WTC11 (cell line): ENCODE data around the gene CTNNA2. TPM values are rescaled to one million over a fixed set of nuclear protein-coding genes. Genes with fewer than 3 reads are reported as not detected.

Experiments used
- ATAC-seq: fragments of 200-7000 bp; cut with Tn5 transposase; 2 replicates; pipeline ENCODE4 v1.10.0; 2021; ENCODE audit warnings: mild to moderate bottlenecking, moderate library complexity
- CTCF ChIA-PET: fragments of 300-600 bp; sonication (Branson Sonifier 250); formaldehyde crosslinking; loops from one replicate; lab custom pipeline; 2021; ENCODE audit warnings: antibody characterized with exemption; lab: Charles Lee
- POLR2A ChIA-PET: fragments of 350-600 bp; sonication (Branson Sonifier 250); formaldehyde crosslinking; loops from one replicate; lab custom pipeline; 2021; ENCODE audit warnings: antibody characterized with exemption; lab: Charles Lee
- DNase-seq: peaks from one replicate; pipeline ENCODE4 v3.0.0; 2021; ENCODE audit warnings: low spot score
- H3K27ac Mint-ChIP-seq: 2 replicates; pipeline ENCODE4 v1.8.0; 2021; ENCODE audit warnings: mixed read lengths
- H3K27me3 Mint-ChIP-seq: 2 replicates; pipeline ENCODE4 v1.8.0; 2021; ENCODE audit warnings: low read depth, mild to moderate bottlenecking, moderate library complexity, mixed read lengths
- H3K36me3 Mint-ChIP-seq: 2 replicates; pipeline ENCODE4 v1.8.0; 2021; ENCODE audit warnings: mixed read lengths
- H3K4me1 Mint-ChIP-seq: 2 replicates; pipeline ENCODE4 v1.8.0; 2022; ENCODE audit warnings: mixed read lengths
- H3K4me3 Mint-ChIP-seq: 2 replicates; pipeline ENCODE4 v1.8.0; 2021; ENCODE audit warnings: mild to moderate bottlenecking, moderate library complexity, mixed read lengths
- H3K9me3 Mint-ChIP-seq: 2 replicates; pipeline ENCODE4 v1.8.0; 2021; ENCODE audit warnings: mixed read lengths
- ATF6 ChIP-seq: sonication (generic); formaldehyde crosslinking; IDR thresholded peaks from 2 replicates; pipeline ENCODE4 v1.8.1; 2023; ENCODE audit warnings: mild to moderate bottlenecking, missing genetic modification reagents
- CREM ChIP-seq: sonication (generic); formaldehyde crosslinking; IDR thresholded peaks from 2 replicates; pipeline ENCODE4 v1.8.1; 2022; ENCODE audit warnings: mild to moderate bottlenecking, missing genetic modification reagents, moderate library complexity
- ETV6 ChIP-seq: sonication (generic); formaldehyde crosslinking; IDR thresholded peaks from 2 replicates; pipeline ENCODE4 v1.8.1; 2022; ENCODE audit warnings: mild to moderate bottlenecking, missing genetic modification reagents
- FOXK1 ChIP-seq: sonication (generic); formaldehyde crosslinking; IDR thresholded peaks from 2 replicates; pipeline ENCODE4 v1.8.0; 2022; ENCODE audit warnings: mild to moderate bottlenecking, moderate library complexity, missing genetic modification reagents
- GRHL2 ChIP-seq: fragments of 250-450 bp; sonication (Bioruptor Pico); IDR thresholded peaks from 2 replicates; pipeline ENCODE4 v1.8.0; 2022; ENCODE audit warnings: mild to moderate bottlenecking, moderate library complexity; ENCODE audit not compliant: insufficient replicate concordance, severe bottlenecking
- IRF2 ChIP-seq: sonication (generic); formaldehyde crosslinking; IDR thresholded peaks from 2 replicates; pipeline ENCODE4 v1.8.0; 2022; ENCODE audit warnings: low read depth, missing genetic modification reagents, borderline replicate concordance
- SMAD3 ChIP-seq: sonication (generic); formaldehyde crosslinking; IDR thresholded peaks from 2 replicates; pipeline ENCODE4 v1.8.0; 2022; ENCODE audit warnings: missing genetic modification reagents, mild to moderate bottlenecking, borderline replicate concordance
- SP1 ChIP-seq: sonication (generic); formaldehyde crosslinking; conservative IDR thresholded peaks from 2 replicates; pipeline ENCODE4 v1.8.1; 2022; ENCODE audit warnings: missing genetic modification reagents
- ZNF232 ChIP-seq: sonication (generic); formaldehyde crosslinking; IDR thresholded peaks from 2 replicates; pipeline ENCODE4 v1.8.0; 2022; ENCODE audit warnings: mild to moderate bottlenecking, missing genetic modification reagents
- ZNF263 ChIP-seq: sonication (generic); formaldehyde crosslinking; IDR thresholded peaks from 2 replicates; pipeline ENCODE4 v1.8.1; 2022; ENCODE audit warnings: low read depth, mild to moderate bottlenecking, moderate library complexity, missing genetic modification reagents
- ZNF317 ChIP-seq: sonication (generic); formaldehyde crosslinking; IDR thresholded peaks from 2 replicates; pipeline ENCODE4 v1.8.1; 2023; ENCODE audit warnings: low read depth, mild to moderate bottlenecking, moderate library complexity, missing genetic modification reagents, borderline replicate concordance
- ZNF416 ChIP-seq: fragments of 250-450 bp; sonication (Bioruptor Pico); IDR thresholded peaks from 2 replicates; pipeline ENCODE4 v1.9.0; 2021; ENCODE audit warnings: mild to moderate bottlenecking, inconsistent platforms
- ZNF423 ChIP-seq: fragments of 250-450 bp; sonication (Bioruptor Pico); IDR thresholded peaks from 2 replicates; pipeline ENCODE4 v2.1.2; 2022; ENCODE audit warnings: mild to moderate bottlenecking, moderate library complexity
- ZNF425 ChIP-seq: fragments of 250-450 bp; sonication (Bioruptor Pico); conservative IDR thresholded peaks from 2 replicates; pipeline ENCODE4 v1.9.0; 2021; ENCODE audit warnings: mild to moderate bottlenecking
- total RNA-seq: library from RNA; stranded (reverse); gene quantifications from 3 replicates; pipeline ENCODE4 v1.2.3, GENCODE V29; 2021
- TF ChIP-seq, protein P1 (sequence below): sonication (generic); formaldehyde crosslinking; IDR thresholded peaks from 2 replicates; pipeline ENCODE4 v1.8.1; 2023; ENCODE audit warnings: mild to moderate bottlenecking, missing genetic modification reagents, moderate library complexity
- TF ChIP-seq, protein P2 (sequence below): sonication (generic); formaldehyde crosslinking; IDR thresholded peaks from 2 replicates; pipeline ENCODE4 v1.8.0; 2022; ENCODE audit warnings: mild to moderate bottlenecking, missing genetic modification reagents
- TF ChIP-seq, protein P3 (sequence below): sonication (generic); formaldehyde crosslinking; IDR thresholded peaks from 2 replicates; pipeline ENCODE4 v1.8.1; 2022; ENCODE audit warnings: low read depth, missing genetic modification reagents, borderline replicate concordance
- TF ChIP-seq, protein P4 (sequence below): sonication (generic); formaldehyde crosslinking; IDR thresholded peaks from 2 replicates; pipeline ENCODE4 v1.8.1; 2022; ENCODE audit warnings: low read depth, mild to moderate bottlenecking, moderate library complexity, missing genetic modification reagents, borderline replicate concordance
- TF ChIP-seq, protein P5 (sequence below): sonication (generic); formaldehyde crosslinking; IDR thresholded peaks from 2 replicates; pipeline ENCODE4 v1.8.1; 2022; ENCODE audit warnings: missing genetic modification reagents, borderline replicate concordance
- TF ChIP-seq, protein P6 (sequence below): sonication (generic); formaldehyde crosslinking; IDR thresholded peaks from 2 replicates; pipeline ENCODE4 v1.8.0; 2023; ENCODE audit warnings: mild to moderate bottlenecking, missing genetic modification reagents
- TF ChIP-seq, protein P7 (sequence below): sonication (generic); formaldehyde crosslinking; IDR thresholded peaks from 2 replicates; pipeline ENCODE4 v1.8.1; 2022; ENCODE audit warnings: mild to moderate bottlenecking, missing genetic modification reagents, moderate library complexity, borderline replicate concordance

CTNNA2 gene
- total RNA-seq, 1 experiment from 2014 or later, result 3.8 TPM

GRCh38 chr2:79593237-79593867 lies 80.5 kb downstream of the CTNNA2 start (continued):
- TF ChIP-seq, protein P1, sequence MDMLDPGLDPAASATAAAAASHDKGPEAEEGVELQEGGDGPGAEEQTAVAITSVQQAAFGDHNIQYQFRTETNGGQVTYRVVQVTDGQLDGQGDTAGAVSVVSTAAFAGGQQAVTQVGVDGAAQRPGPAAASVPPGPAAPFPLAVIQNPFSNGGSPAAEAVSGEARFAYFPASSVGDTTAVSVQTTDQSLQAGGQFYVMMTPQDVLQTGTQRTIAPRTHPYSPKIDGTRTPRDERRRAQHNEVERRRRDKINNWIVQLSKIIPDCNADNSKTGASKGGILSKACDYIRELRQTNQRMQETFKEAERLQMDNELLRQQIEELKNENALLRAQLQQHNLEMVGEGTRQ (CRISPR knock-in tag), result no peak
- TF ChIP-seq, protein P2, sequence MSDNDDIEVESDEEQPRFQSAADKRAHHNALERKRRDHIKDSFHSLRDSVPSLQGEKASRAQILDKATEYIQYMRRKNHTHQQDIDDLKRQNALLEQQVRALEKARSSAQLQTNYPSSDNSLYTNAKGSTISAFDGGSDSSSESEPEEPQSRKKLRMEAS (CRISPR knock-in tag), result no peak
- TF ChIP-seq CREM (no peak), IRF2 (no peak), FOXK1 (CRISPR knock-in tag) (no peak), SMAD3 (no peak)
- TF ChIP-seq, protein P3, sequence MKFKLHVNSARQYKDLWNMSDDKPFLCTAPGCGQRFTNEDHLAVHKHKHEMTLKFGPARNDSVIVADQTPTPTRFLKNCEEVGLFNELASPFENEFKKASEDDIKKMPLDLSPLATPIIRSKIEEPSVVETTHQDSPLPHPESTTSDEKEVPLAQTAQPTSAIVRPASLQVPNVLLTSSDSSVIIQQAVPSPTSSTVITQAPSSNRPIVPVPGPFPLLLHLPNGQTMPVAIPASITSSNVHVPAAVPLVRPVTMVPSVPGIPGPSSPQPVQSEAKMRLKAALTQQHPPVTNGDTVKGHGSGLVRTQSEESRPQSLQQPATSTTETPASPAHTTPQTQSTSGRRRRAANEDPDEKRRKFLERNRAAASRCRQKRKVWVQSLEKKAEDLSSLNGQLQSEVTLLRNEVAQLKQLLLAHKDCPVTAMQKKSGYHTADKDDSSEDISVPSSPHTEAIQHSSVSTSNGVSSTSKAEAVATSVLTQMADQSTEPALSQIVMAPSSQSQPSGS, result no peak

- Mint-ChIP-seq H3K9me3 (peaks cover 15% of the 10 kb centered on the region; the same call in 1 of the 2 replicates), H3K4me3 (no peak overlapping the region), H3K27me3 (no peaks in the 10 kb centered on the region), H3K27ac (peak overlapping the region; percentile 85), H3K4me1 (peaks cover 2% of the 10 kb centered on the region), H3K36me3 (peaks cover 6% of the 10 kb centered on the region; the same call in 1 of the 2 replicates)
- ChIA-PET CTCF (interaction anchor here (1.3 to 2.0 kb wide), 2 partner anchors 16 to 74 kb away, joined by 5 to 8 read pairs; no protein-coding TSS in a partner anchor), POLR2A (no interaction called here)
- ATAC-seq (peak; percentile 81), DNase-seq (no peak)
- TF ChIP-seq, protein P4, sequence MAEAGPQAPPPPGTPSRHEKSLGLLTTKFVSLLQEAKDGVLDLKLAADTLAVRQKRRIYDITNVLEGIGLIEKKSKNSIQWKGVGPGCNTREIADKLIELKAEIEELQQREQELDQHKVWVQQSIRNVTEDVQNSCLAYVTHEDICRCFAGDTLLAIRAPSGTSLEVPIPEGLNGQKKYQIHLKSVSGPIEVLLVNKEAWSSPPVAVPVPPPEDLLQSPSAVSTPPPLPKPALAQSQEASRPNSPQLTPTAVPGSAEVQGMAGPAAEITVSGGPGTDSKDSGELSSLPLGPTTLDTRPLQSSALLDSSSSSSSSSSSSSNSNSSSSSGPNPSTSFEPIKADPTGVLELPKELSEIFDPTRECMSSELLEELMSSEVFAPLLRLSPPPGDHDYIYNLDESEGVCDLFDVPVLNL (CRISPR knock-in tag), result no peak
- TF ChIP-seq ZNF232 (no peak), ZNF263 (CRISPR knock-in tag) (no peak), ETV6 (CRISPR knock-in tag) (no peak), ZNF423 (no peak), ZNF317 (no peak), GRHL2 (no peak), SP1 (CRISPR knock-in tag) (no peak), ZNF425 (no peak), ATF6 (CRISPR knock-in tag) (no peak), ZNF416 (CRISPR knock-in tag) (no peak)
- TF ChIP-seq, protein P5, sequence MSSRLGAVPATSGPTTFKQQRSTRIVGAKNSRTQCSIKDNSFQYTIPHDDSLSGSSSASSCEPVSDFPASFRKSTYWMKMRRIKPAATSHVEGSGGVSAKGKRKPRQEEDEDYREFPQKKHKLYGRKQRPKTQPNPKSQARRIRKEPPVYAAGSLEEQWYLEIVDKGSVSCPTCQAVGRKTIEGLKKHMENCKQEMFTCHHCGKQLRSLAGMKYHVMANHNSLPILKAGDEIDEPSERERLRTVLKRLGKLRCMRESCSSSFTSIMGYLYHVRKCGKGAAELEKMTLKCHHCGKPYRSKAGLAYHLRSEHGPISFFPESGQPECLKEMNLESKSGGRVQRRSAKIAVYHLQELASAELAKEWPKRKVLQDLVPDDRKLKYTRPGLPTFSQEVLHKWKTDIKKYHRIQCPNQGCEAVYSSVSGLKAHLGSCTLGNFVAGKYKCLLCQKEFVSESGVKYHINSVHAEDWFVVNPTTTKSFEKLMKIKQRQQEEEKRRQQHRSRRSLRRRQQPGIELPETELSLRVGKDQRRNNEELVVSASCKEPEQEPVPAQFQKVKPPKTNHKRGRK (CRISPR knock-in tag), result no peak
- TF ChIP-seq, protein P6, sequence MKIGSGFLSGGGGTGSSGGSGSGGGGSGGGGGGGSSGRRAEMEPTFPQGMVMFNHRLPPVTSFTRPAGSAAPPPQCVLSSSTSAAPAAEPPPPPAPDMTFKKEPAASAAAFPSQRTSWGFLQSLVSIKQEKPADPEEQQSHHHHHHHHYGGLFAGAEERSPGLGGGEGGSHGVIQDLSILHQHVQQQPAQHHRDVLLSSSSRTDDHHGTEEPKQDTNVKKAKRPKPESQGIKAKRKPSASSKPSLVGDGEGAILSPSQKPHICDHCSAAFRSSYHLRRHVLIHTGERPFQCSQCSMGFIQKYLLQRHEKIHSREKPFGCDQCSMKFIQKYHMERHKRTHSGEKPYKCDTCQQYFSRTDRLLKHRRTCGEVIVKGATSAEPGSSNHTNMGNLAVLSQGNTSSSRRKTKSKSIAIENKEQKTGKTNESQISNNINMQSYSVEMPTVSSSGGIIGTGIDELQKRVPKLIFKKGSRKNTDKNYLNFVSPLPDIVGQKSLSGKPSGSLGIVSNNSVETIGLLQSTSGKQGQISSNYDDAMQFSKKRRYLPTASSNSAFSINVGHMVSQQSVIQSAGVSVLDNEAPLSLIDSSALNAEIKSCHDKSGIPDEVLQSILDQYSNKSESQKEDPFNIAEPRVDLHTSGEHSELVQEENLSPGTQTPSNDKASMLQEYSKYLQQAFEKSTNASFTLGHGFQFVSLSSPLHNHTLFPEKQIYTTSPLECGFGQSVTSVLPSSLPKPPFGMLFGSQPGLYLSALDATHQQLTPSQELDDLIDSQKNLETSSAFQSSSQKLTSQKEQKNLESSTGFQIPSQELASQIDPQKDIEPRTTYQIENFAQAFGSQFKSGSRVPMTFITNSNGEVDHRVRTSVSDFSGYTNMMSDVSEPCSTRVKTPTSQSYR (CRISPR knock-in tag), result no peak
- TF ChIP-seq, protein P7, sequence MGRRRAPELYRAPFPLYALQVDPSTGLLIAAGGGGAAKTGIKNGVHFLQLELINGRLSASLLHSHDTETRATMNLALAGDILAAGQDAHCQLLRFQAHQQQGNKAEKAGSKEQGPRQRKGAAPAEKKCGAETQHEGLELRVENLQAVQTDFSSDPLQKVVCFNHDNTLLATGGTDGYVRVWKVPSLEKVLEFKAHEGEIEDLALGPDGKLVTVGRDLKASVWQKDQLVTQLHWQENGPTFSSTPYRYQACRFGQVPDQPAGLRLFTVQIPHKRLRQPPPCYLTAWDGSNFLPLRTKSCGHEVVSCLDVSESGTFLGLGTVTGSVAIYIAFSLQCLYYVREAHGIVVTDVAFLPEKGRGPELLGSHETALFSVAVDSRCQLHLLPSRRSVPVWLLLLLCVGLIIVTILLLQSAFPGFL (CRISPR knock-in tag), result no peak
Observed at GRCh38 chr2:79596403-79596802, 83.6 kb downstream of the CTNNA2 start.
